ENCODE measurements around the gene GRAP. TPM values are rescaled to one million over a fixed set of nuclear protein-coding genes. Genes with fewer than 3 reads are reported as not detected.

The GRAP gene
- total and polyA plus RNA-seq, 10 of the 15 experiments (the other 5 are each of a cell fraction or from before 2014, with no cell fraction given) = 0.58 to 78.3 (median 36.6) TPM

GRCh38 chr17:19016881-19017280 lies 29.9 kb downstream of the GRAP start:
- no peak for FAIRE-seq
- H3K9ac ChIP-seq (ENCODE audit: control insufficient read depth, insufficient read depth, low read length) = no peak overlapping the region
- BruUV-seq (replicated peaks) = no TSS peak

More at GRCh38 chr17:19016881-19017280, 29.9 kb downstream of the GRAP start:
- ChIA-PET RAD21 (ENCODE audit: unreplicated experiment) (no interaction called here), POLR2A (no interaction called here), SMC1A (ENCODE audit: uncharacterized antibody, unreplicated experiment) (no interaction called here), CTCF (interaction anchor here (2.3 kb wide), 1 partner anchor 56 kb away, joined by 7 read pairs; no protein-coding TSS in a partner anchor)
- 22% methylated on average over 7 of the region's 7 CpGs for WGBS (ENCODE audit: insufficient coverage, insufficient replicate concordance, low lambda C conversion rate, missing lambda C conversion rate)
- no peak for ATAC-seq
- H3K79me2 ChIP-seq (ENCODE audit: control insufficient read depth, insufficient read depth, low read length) = no peaks in the 10 kb centered on the region
- no peak overlapping the region for H3K4me2 ChIP-seq (ENCODE audit: control insufficient read depth, insufficient read depth)
- intact Hi-C loops (cut with micrococcal nuclease; ENCODE audit: unreplicated experiment) = no loop called here
- no peak overlapping the region for H3K4me3 ChIP-seq
- no peaks in the 10 kb centered on the region for H3K27me3 ChIP-seq (replicated peaks in 1 of 2; ENCODE audit: control insufficient read depth in 2 of 2, insufficient read depth in 2 of 2, low read length in 1 of 2)
- H3K9me3 ChIP-seq (replicated peaks; ENCODE audit: control insufficient read depth, insufficient read depth, low read length) = no peaks in the 10 kb centered on the region
- TF ChIP-seq TAF1 (IDR thresholded peaks at IDR 0.05; ENCODE audit: borderline replicate concordance, low read depth, low read length) = no peak
- no peak for TF ChIP-seq PRDM15 (CRISPR knock-in tag; IDR thresholded peaks at IDR 0.05)
- no peak for TF ChIP-seq ZBED1 (IDR thresholded peaks at IDR 0.05; ENCODE audit: borderline replicate concordance)
- no peaks in the 10 kb centered on the region for H4K20me1 ChIP-seq (ENCODE audit: control insufficient read depth, insufficient read depth)
- DNase-seq (ENCODE audit: low read depth, low spot score) = no peak
- in situ Hi-C loops (cut with MboI) = no loop called here
- H2AFZ ChIP-seq (ENCODE audit: control insufficient read depth, low read depth, low read length) = no peak overlapping the region
- no peak overlapping the region for H3K27ac ChIP-seq (ENCODE audit: control insufficient read depth, insufficient read depth)
- H3K4me1 ChIP-seq (ENCODE audit: control insufficient read depth, insufficient read depth, low read length) = no peaks in the 10 kb centered on the region
- H3K36me3 ChIP-seq (ENCODE audit: control insufficient read depth in 2 of 2, insufficient read depth in 2 of 2, low read length in 1 of 2) = peaks cover 0 to 7% of the 10 kb centered on the region in 2 experiments; a peak in 2 of 4 replicates
